Measurements from ENCODE around the gene TP53TG5. TPM values are rescaled to one million over a fixed set of nuclear protein-coding genes. Genes with fewer than 3 reads are reported as not detected.
A peak's percentile ranks its signal among the peaks of the same experiment; 100 is the strongest.

TP53TG5 gene
- total RNA-seq, 2 experiments from 2014 or later, result 0.36 TPM; not detected in 1

- peaks cover 36% of the 10 kb centered on the region for H3K4me1 ChIP-seq (ENCODE audit: insufficient read depth, low read length)
- Mint-ChIP-seq H3K4me3 (peak within 1 kb of the TSS; percentile 86), H3K27ac (no peak within 1 kb of the TSS), H3K36me3 (ENCODE audit: low read depth) (no peaks in the 10 kb centered on the region), H3K27me3 (peaks cover 4% of the 10 kb centered on the region), H3K4me1 (ENCODE audit: low read depth) (peaks cover 7% of the 10 kb centered on the region), H3K9me3 (no peaks in the 10 kb centered on the region)
- DNase-seq (peak in 13 of 14 experiments; percentile 16 to 87 (median 40)), ATAC-seq (ENCODE audit: poor library complexity) (peak; percentile 85)
- ChIA-PET CTCF (interaction anchor here (1.0 to 2.8 kb wide), 5 partner anchors 15 to 89 kb away, joined by 3 to 8 read pairs (median 5); partner anchors contain the start of gene SYS1), POLR2A (interaction anchor here (0.8 to 1.2 kb wide), 2 partner anchors 14 to 26 kb away, joined by 3 to 6 read pairs; partner anchors contain the start of gene SYS1)
- no peak for TF ChIP-seq CTCF (IDR thresholded peaks at IDR 0.05)
- no peak within 1 kb of the TSS for H3K27ac ChIP-seq (ENCODE audit: low read depth in 1 of 2, low read length in 2 of 2)
- H3K27me3 ChIP-seq (ENCODE audit: control insufficient read depth in 1 of 2, insufficient read depth in 2 of 2, low read length in 2 of 2), result no peaks in the 10 kb centered on the region
- H3K9me3 ChIP-seq (ENCODE audit: control insufficient read depth in 1 of 2, insufficient read depth in 1 of 2, low read length in 2 of 2), result no peaks in the 10 kb centered on the region
- H3K36me3 ChIP-seq (ENCODE audit: insufficient read depth, low read length), result no peaks in the 10 kb centered on the region
- peak within 1 kb of the TSS; percentile 67 for H3K4me3 ChIP-seq (ENCODE audit: low read length)
- intact Hi-C loops (cut with DNase I, micrococcal nuclease), result no loop called here
These were observed 30.0 kb downstream of the TP53TG5 start, which contains the start of gene SDC4 for GRCh38 chr20:45347936-45348778. Gene SDC4, minus strand, starts transcription at chr20:45348424. Its CDS starts 40 bp downstream, at chr20:45348384.

GRCh38 chr20:45347297-45347935, 30.7 kb downstream of the TP53TG5 start:
- no peak for DNase-seq
- ChIA-PET CTCF (interaction anchor here (1.0 to 2.8 kb wide), 5 partner anchors 16 to 90 kb away, joined by 3 to 8 read pairs (median 5); partner anchors contain the start of gene SYS1), POLR2A (interaction anchor here (0.8 to 1.2 kb wide), 2 partner anchors 15 to 26 kb away, joined by 3 to 6 read pairs; partner anchors contain the start of gene SYS1)
- Mint-ChIP-seq H3K4me3 (peak overlapping the region; percentile 86), H3K36me3 (ENCODE audit: low read depth) (no peaks in the 10 kb centered on the region), H3K9me3 (no peaks in the 10 kb centered on the region), H3K4me1 (ENCODE audit: low read depth) (peaks cover 7% of the 10 kb centered on the region), H3K27me3 (peaks cover 4% of the 10 kb centered on the region), H3K27ac (no peak overlapping the region)
- peak; percentile 19 for ATAC-seq (ENCODE audit: poor library complexity)
- H3K27me3 ChIP-seq (ENCODE audit: control insufficient read depth in 1 of 2, insufficient read depth in 2 of 2, low read length in 2 of 2), result no peaks in the 10 kb centered on the region
- peaks cover 36% of the 10 kb centered on the region for H3K4me1 ChIP-seq (ENCODE audit: insufficient read depth, low read length)
- no peak overlapping the region for H3K27ac ChIP-seq (ENCODE audit: low read depth in 1 of 2, low read length in 2 of 2)
- intact Hi-C loops (cut with DNase I, micrococcal nuclease), result no loop called here
- peak overlapping the region; percentile 67 for H3K4me3 ChIP-seq (ENCODE audit: low read length)
- no peaks in the 10 kb centered on the region for H3K9me3 ChIP-seq (ENCODE audit: control insufficient read depth in 1 of 2, insufficient read depth in 1 of 2, low read length in 2 of 2)
- H3K36me3 ChIP-seq (ENCODE audit: insufficient read depth, low read length), result no peaks in the 10 kb centered on the region
- no peak for TF ChIP-seq CTCF (IDR thresholded peaks at IDR 0.05)

GRCh38 chr20:45346851-45347250, 31.3 kb downstream of the TP53TG5 start:
- no peak for TF ChIP-seq CTCF (IDR thresholded peaks at IDR 0.05)
- ChIA-PET POLR2A (no interaction called here), CTCF (interaction anchor here (1.8 to 2.8 kb wide), 3 partner anchors 16 to 90 kb away, joined by 5 to 8 read pairs (median 7); partner anchors contain the start of gene SYS1)
- no peaks in the 10 kb centered on the region for H3K36me3 ChIP-seq (ENCODE audit: insufficient read depth, low read length)
- H3K4me3 Mint-ChIP-seq, result peak overlapping the region; percentile 86
- H3K4me1 Mint-ChIP-seq (ENCODE audit: low read depth), result peaks cover 7% of the 10 kb centered on the region
- H3K4me3 ChIP-seq (ENCODE audit: low read length), result no peak overlapping the region
- peaks cover 36% of the 10 kb centered on the region for H3K4me1 ChIP-seq (ENCODE audit: insufficient read depth, low read length)
- no peak overlapping the region for H3K27ac ChIP-seq (ENCODE audit: low read depth in 1 of 2, low read length in 2 of 2)
- no peak for DNase-seq
- intact Hi-C loops (cut with DNase I, micrococcal nuclease), result no loop called here
- no peak overlapping the region for H3K27ac Mint-ChIP-seq
- no peak for ATAC-seq (ENCODE audit: poor library complexity)
- no peaks in the 10 kb centered on the region for H3K9me3 ChIP-seq (ENCODE audit: control insufficient read depth in 1 of 2, insufficient read depth in 1 of 2, low read length in 2 of 2)
- H3K36me3 Mint-ChIP-seq (ENCODE audit: low read depth), result no peaks in the 10 kb centered on the region
- no peaks in the 10 kb centered on the region for H3K9me3 Mint-ChIP-seq
- peaks cover 4% of the 10 kb centered on the region for H3K27me3 Mint-ChIP-seq
- H3K27me3 ChIP-seq (ENCODE audit: control insufficient read depth in 1 of 2, insufficient read depth in 2 of 2, low read length in 2 of 2), result no peaks in the 10 kb centered on the region

Measured in CD4-positive, alpha-beta T cell (primary cell).